HS-5 (cell line): Measurements from ENCODE around the gene INHBA.

Experiments used
- DNase-seq: peaks from one replicate; pipeline ENCODE4 v3.0.0-alpha.2; 2012; ENCODE audit warnings: low read depth

The INHBA gene

GRCh38 chr7:41702635-41703371 is at the start of gene INHBA:
INHBA (minus strand) TSS chr7:41703090; CDS start chr7:41700374, 2,716 bp downstream.
- peak; percentile 90 for DNase-seq

- DNase-seq: no peak
Measured at GRCh38 chr7:41752615-41753014, 49.7 kb upstream of the INHBA start.

- no peak for DNase-seq
Measured at GRCh38 chr7:41750661-41751540, 48.0 kb upstream of the INHBA start.

GRCh38 chr7:41747961-41748360 is 45.1 kb upstream of the INHBA start:
- no peak for DNase-seq

DNA sequence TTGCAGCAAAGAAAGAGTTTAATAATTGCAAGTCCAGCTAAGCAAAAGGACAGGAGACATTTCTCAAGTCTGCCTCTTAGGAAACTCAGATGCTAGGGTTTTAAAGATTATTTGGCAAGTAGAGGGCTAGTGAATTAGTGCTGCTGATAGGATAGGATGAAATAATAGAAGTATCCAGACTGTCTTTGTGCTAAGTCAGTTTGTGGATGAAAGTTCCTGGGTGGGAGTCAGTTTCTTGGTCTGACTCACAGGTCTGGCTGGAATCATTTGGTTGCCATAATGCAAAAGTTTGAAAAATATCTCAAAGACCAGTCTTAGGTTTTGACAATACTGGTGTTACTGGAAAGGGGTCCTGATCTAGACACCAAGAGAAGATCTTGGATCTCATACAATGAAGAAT is 42.6 kb upstream of the INHBA start:
- no peak for DNase-seq

DNA sequence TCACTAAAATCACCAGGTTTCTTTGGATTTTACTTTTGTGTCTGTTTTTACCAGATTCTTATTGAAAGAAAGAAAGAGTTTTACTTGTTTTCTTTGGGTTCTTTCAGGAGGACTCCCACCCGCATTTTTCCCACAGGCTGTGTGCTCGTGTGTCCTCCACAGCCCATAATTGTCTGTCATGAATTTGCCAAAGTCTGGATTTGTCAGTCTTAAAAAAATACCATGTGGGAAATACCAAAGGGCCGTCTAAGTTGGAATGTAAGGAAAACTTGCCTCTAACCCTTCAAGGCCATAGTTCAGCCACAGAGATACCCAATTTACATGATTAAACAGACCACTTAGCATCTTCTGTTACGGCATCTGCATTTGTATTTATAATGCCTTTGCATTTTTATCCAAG is 41.3 kb upstream of the INHBA start:
- DNase-seq: no peak

DNA sequence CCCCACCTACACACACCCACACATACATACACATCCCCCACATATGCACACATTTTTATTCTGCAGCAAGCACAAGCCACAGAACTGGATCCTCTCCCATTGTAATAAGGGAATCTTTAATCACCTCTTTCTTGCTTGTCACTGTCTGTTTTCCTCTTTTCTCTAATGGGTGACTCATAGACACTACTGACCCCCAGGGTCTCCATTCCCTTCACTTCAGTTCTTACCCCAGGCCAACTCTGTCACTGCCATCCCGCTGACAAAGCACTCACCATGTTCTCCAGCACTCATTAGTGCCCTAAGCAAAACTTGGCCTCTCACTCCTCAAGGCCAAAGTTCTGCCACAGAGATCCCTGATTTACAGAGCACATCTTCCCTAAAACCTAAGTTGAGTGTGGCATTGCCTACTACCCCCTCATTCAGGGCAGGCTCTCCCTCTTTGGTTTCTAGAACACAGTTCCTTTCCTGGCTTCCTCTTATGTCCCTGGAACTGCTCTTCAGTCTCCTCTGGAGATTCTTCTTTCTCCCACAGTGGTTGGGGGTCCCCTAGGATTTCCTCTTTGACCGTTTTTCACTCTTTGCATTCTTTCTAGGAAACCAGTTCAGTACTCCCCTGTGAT is 39.6 kb upstream of the INHBA start:
- no peak for DNase-seq

DNA sequence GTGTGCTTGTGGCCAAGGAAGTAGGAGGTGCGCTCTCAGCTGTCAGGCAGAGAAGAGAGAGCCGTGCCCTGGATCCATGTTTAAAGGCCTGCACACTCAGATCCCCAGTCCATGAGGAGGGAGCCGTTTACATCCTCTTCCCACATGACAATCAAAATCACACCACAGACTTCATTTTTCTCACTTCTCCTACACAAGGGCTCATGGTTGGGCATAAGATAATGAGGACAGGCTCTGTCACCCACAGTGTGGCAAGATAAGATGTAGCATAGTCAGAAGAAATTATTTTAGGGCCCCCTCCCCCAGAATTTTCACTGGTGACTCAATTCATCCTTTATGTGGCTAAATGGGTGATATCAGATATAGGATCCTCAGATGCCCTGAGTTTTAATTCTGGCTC is 35.9 kb upstream of the INHBA start:
- no peak for DNase-seq

DNA sequence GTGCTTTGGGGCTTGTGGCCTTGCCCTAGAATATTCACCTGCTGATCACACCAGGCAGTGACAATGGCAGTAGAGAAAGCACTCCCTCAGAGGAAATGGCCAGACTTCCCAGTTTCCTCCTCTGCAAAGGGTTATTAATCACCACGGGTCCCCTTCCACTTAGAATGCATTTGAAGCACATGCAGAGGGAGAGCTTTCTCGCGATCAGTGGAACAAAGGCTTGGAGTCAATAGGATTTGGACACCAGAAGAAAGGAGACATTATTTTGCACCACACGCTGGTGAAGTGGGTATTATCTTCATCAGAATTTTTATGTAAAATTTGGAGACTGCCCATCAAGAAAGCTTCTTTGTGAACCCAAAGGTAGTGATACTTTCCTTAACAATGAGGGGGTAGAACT is 35.4 kb upstream of the INHBA start:
- DNase-seq: no peak

DNA sequence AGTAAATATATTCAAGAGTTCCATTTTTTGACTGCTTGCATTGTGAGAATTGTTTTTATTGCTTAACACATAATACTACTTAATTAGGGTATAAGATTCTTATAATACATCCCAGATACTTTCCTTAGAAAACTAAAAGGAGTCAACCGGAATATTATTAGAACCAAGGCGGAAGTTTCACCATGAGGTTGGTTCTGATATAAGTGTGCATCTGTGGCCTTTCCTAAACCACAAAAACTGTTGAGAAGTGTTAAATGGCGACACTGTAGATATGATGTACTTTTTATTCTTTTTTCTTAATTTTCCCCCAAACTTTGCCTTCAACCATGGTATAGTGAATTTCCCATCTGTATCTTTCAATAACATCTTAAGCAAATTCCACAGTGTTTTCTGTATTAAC is 32.3 kb upstream of the INHBA start:
- DNase-seq: no peak

- DNase-seq: no peak
Measured at GRCh38 chr7:41732843-41733306, 30.0 kb upstream of the INHBA start.

GRCh38 chr7:41732436-41732785 is 29.5 kb upstream of the INHBA start:
- DNase-seq: no peak

DNA sequence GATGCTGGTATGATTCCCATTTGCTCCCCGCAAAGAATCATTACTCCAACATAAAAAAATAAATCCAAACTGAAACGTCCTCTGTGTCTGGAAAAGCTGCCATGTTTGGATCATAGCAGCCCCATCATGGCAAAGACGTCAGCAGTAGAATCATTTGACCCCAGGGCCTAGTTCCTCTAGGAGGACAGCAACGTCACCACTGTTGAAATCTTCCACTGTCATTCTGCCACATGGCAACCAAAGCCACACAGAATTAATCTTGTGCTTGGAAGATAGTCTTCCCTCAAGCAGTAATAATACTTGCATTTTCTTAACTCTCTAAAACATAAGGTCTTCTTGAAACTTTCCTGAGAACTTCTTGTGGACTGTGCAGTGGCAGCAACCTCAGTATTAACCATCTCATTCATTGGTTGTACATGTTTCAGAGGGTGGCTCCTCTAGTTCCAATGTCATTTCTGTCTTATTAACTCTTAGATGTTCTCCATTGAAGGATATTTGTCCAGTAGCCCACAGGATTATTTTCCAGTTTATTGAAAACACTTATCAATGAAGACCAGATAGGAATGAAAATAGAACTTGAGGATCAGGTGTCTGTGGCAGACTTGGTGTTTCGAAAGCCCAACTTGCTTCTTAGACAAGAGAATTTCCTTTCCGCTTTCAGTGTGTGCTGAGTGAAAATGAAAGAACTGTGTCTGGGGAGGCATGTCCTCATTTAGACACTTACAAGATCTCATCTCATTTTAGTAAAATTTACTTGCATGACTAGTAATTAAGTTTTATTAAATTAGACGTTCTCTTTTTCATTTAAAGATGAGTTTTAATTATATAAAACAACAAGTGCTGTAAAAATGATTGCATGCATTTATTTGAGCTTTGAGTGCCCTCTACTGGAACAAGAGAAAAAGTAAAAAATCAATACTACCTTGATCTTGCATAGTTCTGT is 28.9 kb upstream of the INHBA start:
- peak; percentile 22 for DNase-seq

DNA sequence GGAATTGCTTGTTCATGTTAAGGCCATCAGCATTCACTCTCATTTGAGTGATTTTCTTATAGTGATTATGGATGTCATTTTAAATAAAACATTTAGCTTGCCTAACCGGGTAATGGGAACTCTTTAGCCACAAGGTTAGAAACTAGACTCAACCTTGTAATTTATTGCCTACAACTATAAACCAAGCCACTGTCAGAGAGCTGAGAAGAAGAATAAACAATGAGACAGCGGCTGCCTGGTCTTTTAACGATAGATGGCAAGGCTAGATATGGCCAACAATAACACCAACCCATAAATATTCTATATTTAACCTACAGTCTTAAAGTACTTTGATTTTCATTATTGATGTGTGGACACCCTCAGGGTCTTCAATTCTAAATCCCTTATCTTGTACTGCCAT is 27.8 kb upstream of the INHBA start:
- no peak for DNase-seq

DNA sequence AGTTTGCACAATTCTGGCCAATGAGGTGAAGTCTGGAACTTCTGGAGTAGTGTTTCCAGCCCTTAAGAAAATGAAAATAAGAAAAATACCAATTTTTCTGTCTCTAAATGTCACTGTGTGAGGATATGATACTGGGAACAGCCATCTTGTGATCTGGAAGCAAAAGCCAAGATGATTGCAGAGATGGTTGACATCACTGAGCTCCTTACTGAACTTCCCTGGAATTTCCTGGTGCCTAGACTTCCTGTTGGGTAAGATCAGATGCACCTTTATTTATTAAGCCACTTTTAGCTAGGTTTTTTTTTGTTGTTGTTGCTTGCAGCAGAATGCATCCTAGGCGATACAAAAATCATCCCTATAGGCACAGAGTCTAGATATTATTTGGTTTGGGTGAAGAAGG is 27.3 kb upstream of the INHBA start:
- no peak for DNase-seq

GRCh38 chr7:41729059-41729458 is 26.2 kb upstream of the INHBA start:
- DNase-seq: no peak

- no peak for DNase-seq
Measured at GRCh38 chr7:41725013-41725412, 22.1 kb upstream of the INHBA start.

DNA sequence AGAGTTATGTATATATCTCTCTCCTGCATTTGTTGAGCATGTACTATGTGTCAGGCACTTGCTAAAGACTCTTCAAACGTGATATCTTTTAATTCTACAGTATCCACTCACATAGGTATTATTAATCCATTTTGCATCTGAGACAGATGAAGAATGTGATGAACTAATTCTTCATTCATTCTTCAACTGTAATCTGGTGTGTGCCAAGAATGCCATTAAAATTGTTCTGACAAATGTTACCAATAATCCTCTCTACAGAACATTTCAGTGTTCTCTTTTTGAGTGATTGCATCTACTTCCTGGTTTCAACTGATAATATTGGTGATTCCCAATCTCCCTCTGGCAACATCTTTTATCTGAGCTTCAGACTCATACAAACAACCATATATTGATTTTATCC is 18.0 kb upstream of the INHBA start:
- no peak for DNase-seq

GRCh38 chr7:41720046-41720445 is 17.2 kb upstream of the INHBA start:
- DNase-seq: no peak

- no peak for DNase-seq
Measured at GRCh38 chr7:41716691-41717090, 13.8 kb upstream of the INHBA start.

DNA sequence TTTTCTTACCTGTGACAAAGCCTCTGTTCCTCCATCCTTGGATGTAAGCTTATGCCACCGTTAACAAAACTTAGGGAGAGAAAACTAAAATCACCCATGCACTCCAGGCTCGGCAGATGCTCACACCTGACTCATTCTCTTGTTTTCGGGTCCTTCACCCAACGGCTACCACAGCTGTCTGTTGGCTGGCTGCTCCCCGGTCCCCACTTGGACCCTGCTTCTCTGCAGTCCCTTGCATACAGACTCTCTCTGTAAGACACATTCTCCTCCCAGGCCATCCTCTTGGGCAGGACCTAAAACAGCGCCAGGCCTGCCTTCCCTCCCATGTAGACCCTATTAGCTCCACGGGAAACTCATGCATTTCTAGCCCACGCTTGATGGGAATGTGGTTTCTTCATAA is 12.1 kb upstream of the INHBA start:
- no peak for DNase-seq
